ENCODE data around the gene XCR1.

GRCh38 chr3:46052531-46052930, 25.2 kb upstream of the XCR1 start:
- TF ChIP-seq EGR1 (conservative IDR thresholded peaks at IDR 0.05) (no peak), TEAD4 (IDR thresholded peaks at IDR 0.05; ENCODE audit: low read length) (no peak), TEAD4 (CRISPR knock-in tag; IDR thresholded peaks at IDR 0.05; ENCODE audit: borderline replicate concordance) (no peak), MGA (IDR thresholded peaks at IDR 0.05) (no peak), SP1 (CRISPR knock-in tag; IDR thresholded peaks at IDR 0.05) (no peak), TSHZ1 (CRISPR knock-in tag; IDR thresholded peaks at IDR 0.05) (no peak), ZNF174 (CRISPR knock-in tag; IDR thresholded peaks at IDR 0.05) (no peak), EZH2 (IDR thresholded peaks at IDR 0.05; ENCODE audit: borderline replicate concordance, low read depth, low read length) (no peak), ZNF507 (tag; conservative IDR thresholded peaks at IDR 0.05) (no peak), BRCA1 (IDR thresholded peaks at IDR 0.05) (no peak), BRCA1 (CRISPR knock-in tag; IDR thresholded peaks at IDR 0.05) (no peak), POLR2A (conservative IDR thresholded peaks at IDR 0.05) (no peak), ZBTB5 (IDR thresholded peaks at IDR 0.05) (no peak), ELK1 (CRISPR knock-in tag; IDR thresholded peaks at IDR 0.05) (no peak), ZNF512 (tag; IDR thresholded peaks at IDR 0.05) (no peak), ZZZ3 (IDR thresholded peaks at IDR 0.05) (no peak)

All from K562 (cell line).